Measurements from ENCODE around the gene C17orf50. TPM values are rescaled to one million over a fixed set of nuclear protein-coding genes. Genes with fewer than 3 reads are reported as not detected.

Gene C17orf50
- total and polyA plus RNA-seq, 2 of the 13 experiments (the other 11 are each of a cell fraction or from before 2014, with no cell fraction given), result not detected

DNA sequence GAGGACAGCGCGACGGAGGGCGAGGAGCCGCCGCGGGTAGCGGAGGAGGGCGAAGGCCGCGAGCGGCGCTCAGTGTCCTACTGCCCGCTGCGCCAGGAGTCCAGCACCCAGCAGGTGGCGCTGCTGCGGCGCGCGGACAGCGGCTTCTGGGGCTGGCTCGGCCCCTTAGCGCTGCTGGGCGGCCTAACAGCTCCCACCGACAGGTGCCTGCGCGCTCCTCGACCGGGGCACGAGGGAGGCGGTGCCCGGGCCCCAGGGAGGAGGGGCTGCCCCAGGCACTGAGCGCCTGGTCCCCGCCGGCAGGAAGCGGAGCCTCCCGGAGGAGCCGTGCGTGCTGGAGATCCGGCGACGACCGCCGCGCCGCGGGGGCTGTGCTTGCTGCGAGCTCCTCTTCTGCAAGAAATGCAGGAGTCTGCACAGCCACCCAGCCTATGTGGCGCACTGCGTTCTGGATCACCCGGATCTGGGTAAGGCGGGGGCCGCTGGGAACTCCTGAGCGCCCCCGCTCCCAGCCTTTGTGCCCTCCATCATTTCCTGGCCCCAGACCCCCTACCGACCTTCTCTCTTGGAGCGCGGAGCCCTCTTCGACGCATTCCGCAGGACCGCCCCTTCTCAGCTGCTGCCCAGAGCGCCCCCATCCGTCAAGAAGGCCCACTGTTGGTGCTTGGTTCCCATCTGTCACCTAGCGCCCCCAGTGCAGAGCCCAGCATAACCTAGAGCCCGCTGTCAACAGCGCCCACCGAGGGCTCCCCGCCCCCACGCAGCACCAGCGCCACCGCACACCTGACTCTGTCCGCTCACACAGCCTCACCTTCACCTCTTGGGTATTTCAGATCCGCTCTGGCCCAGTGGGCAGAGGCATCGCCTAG is 3.7 kb downstream of the C17orf50 start (continued):
- TF ChIP-seq, protein P1, sequence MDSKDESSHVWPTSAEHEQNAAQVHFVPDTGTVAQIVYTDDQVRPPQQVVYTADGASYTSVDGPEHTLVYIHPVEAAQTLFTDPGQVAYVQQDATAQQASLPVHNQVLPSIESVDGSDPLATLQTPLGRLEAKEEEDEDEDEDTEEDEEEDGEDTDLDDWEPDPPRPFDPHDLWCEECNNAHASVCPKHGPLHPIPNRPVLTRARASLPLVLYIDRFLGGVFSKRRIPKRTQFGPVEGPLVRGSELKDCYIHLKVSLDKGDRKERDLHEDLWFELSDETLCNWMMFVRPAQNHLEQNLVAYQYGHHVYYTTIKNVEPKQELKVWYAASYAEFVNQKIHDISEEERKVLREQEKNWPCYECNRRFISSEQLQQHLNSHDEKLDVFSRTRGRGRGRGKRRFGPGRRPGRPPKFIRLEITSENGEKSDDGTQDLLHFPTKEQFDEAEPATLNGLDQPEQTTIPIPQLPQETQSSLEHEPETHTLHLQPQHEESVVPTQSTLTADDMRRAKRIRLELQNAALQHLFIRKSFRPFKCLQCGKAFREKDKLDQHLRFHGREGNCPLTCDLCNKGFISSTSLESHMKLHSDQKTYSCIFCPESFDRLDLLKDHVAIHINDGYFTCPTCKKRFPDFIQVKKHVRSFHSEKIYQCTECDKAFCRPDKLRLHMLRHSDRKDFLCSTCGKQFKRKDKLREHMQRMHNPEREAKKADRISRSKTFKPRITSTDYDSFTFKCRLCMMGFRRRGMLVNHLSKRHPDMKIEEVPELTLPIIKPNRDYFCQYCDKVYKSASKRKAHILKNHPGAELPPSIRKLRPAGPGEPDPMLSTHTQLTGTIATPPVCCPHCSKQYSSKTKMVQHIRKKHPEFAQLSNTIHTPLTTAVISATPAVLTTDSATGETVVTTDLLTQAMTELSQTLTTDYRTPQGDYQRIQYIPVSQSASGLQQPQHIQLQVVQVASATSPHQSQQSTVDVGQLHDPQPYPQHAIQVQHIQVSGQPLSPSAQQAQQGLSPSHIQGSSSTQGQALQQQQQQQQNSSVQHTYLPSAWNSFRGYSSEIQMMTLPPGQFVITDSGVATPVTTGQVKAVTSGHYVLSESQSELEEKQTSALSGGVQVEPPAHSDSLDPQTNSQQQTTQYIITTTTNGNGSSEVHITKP (CRISPR knock-in tag; IDR thresholded peaks at IDR 0.05; ENCODE audit: low read depth), result peak; percentile 94
- TF ChIP-seq, protein P2, sequence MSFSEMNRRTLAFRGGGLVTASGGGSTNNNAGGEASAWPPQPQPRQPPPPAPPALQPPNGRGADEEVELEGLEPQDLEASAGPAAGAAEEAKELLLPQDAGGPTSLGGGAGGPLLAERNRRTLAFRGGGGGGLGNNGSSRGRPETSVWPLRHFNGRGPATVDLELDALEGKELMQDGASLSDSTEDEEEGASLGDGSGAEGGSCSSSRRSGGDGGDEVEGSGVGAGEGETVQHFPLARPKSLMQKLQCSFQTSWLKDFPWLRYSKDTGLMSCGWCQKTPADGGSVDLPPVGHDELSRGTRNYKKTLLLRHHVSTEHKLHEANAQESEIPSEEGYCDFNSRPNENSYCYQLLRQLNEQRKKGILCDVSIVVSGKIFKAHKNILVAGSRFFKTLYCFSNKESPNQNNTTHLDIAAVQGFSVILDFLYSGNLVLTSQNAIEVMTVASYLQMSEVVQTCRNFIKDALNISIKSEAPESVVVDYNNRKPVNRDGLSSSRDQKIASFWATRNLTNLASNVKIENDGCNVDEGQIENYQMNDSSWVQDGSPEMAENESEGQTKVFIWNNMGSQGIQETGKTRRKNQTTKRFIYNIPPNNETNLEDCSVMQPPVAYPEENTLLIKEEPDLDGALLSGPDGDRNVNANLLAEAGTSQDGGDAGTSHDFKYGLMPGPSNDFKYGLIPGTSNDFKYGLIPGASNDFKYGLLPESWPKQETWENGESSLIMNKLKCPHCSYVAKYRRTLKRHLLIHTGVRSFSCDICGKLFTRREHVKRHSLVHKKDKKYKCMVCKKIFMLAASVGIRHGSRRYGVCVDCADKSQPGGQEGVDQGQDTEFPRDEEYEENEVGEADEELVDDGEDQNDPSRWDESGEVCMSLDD (CRISPR knock-in tag; IDR thresholded peaks at IDR 0.05; ENCODE audit: borderline replicate concordance), result no peak
- TF ChIP-seq BRCA1 (CRISPR knock-in tag; IDR thresholded peaks at IDR 0.05) (no peak), ZNF761 (CRISPR knock-in tag; conservative IDR thresholded peaks at IDR 0.05) (peak; percentile 41; the same call in 1 of the 2 replicates), ZNF34 (CRISPR knock-in tag; IDR thresholded peaks at IDR 0.05; ENCODE audit: borderline replicate concordance) (peak; percentile 37; the same call in 1 of the 2 replicates), ZNF124 (CRISPR knock-in tag; IDR thresholded peaks at IDR 0.05) (no peak), KDM2A (CRISPR knock-in tag; IDR thresholded peaks at IDR 0.05; ENCODE audit: borderline replicate concordance, low read depth) (peak; percentile 95), ZNF879 (CRISPR knock-in tag; IDR thresholded peaks at IDR 0.05) (0 out of 2 replicates have a peak, but pooled peaks have one; percentile 71), MXI1 (IDR thresholded peaks at IDR 0.05; ENCODE audit: borderline replicate concordance, low read depth, low read length) (peak; percentile 65; the same call in 1 of the 3 replicates), PRMT3 (CRISPR knock-in tag; IDR thresholded peaks at IDR 0.05; ENCODE audit: borderline replicate concordance, low read depth) (peak; percentile 68; the same call in 1 of the 2 replicates), ZNF841 (CRISPR knock-in tag; IDR thresholded peaks at IDR 0.05; ENCODE audit: borderline replicate concordance) (no peak)
- TF ChIP-seq, protein P3, sequence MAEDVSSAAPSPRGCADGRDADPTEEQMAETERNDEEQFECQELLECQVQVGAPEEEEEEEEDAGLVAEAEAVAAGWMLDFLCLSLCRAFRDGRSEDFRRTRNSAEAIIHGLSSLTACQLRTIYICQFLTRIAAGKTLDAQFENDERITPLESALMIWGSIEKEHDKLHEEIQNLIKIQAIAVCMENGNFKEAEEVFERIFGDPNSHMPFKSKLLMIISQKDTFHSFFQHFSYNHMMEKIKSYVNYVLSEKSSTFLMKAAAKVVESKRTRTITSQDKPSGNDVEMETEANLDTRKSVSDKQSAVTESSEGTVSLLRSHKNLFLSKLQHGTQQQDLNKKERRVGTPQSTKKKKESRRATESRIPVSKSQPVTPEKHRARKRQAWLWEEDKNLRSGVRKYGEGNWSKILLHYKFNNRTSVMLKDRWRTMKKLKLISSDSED (CRISPR knock-in tag; IDR thresholded peaks at IDR 0.05), result no peak
- TF ChIP-seq, protein P4, sequence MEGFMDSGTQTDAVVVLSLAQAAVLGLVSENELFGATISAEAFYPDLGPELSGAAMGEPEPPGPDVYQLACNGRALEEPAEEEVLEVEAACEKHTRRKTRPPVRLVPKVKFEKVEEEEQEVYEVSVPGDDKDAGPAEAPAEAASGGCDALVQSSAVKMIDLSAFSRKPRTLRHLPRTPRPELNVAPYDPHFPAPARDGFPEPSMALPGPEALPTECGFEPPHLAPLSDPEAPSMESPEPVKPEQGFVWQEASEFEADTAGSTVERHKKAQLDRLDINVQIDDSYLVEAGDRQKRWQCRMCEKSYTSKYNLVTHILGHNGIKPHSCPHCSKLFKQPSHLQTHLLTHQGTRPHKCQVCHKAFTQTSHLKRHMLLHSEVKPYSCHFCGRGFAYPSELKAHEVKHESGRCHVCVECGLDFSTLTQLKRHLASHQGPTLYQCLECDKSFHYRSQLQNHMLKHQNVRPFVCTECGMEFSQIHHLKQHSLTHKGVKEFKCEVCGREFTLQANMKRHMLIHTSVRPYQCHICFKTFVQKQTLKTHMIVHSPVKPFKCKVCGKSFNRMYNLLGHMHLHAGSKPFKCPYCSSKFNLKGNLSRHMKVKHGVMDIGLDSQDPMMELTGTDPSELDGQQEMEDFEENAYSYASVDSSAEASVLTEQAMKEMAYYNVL (CRISPR knock-in tag; IDR thresholded peaks at IDR 0.05; ENCODE audit: borderline replicate concordance), result peak; percentile 79; the same call in 1 of the 2 replicates
- TF ChIP-seq, protein P5, sequence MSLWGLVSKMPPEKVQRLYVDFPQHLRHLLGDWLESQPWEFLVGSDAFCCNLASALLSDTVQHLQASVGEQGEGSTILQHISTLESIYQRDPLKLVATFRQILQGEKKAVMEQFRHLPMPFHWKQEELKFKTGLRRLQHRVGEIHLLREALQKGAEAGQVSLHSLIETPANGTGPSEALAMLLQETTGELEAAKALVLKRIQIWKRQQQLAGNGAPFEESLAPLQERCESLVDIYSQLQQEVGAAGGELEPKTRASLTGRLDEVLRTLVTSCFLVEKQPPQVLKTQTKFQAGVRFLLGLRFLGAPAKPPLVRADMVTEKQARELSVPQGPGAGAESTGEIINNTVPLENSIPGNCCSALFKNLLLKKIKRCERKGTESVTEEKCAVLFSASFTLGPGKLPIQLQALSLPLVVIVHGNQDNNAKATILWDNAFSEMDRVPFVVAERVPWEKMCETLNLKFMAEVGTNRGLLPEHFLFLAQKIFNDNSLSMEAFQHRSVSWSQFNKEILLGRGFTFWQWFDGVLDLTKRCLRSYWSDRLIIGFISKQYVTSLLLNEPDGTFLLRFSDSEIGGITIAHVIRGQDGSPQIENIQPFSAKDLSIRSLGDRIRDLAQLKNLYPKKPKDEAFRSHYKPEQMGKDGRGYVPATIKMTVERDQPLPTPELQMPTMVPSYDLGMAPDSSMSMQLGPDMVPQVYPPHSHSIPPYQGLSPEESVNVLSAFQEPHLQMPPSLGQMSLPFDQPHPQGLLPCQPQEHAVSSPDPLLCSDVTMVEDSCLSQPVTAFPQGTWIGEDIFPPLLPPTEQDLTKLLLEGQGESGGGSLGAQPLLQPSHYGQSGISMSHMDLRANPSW (CRISPR knock-in tag; IDR thresholded peaks at IDR 0.05; ENCODE audit: borderline replicate concordance), result peak; percentile 27; the same call in 1 of the 2 replicates
